ENCODE measurements around the gene NFASC.

The NFASC gene

GRCh38 chr1:204870160-204870912, at the start of gene NFASC:
NFASC (plus strand) TSS chr1:204870862; CDS start chr1:204944316, 73,454 bp downstream.
- DNase-seq (ENCODE audit: low read depth), result no peak

GRCh38 chr1:204821476-204821875, 49.2 kb upstream of the NFASC start:
- DNase-seq (ENCODE audit: low read depth), result no peak

- no peak for DNase-seq (ENCODE audit: low read depth)
Measured at GRCh38 chr1:204821924-204822323, 48.7 kb upstream of the NFASC start.

GRCh38 chr1:204826970-204827369, 43.7 kb upstream of the NFASC start:
- DNase-seq (ENCODE audit: low read depth), result no peak

GRCh38 chr1:204828352-204828850, 42.3 kb upstream of the NFASC start:
- DNase-seq (ENCODE audit: low read depth), result no peak

- DNase-seq (ENCODE audit: low read depth), result no peak
Measured at GRCh38 chr1:204829133-204829825, 41.4 kb upstream of the NFASC start.

GRCh38 chr1:204830747-204831146, 39.9 kb upstream of the NFASC start:
- DNase-seq (ENCODE audit: low read depth), result no peak

- no peak for DNase-seq (ENCODE audit: low read depth)
Measured at GRCh38 chr1:204831186-204831585, 39.5 kb upstream of the NFASC start.

- no peak for DNase-seq (ENCODE audit: low read depth)
Measured at GRCh38 chr1:204834336-204834735, 36.3 kb upstream of the NFASC start.

- DNase-seq (ENCODE audit: low read depth), result no peak
Measured at GRCh38 chr1:204834752-204835151, 35.9 kb upstream of the NFASC start.

- no peak for DNase-seq (ENCODE audit: low read depth)
Measured at GRCh38 chr1:204835737-204836136, 34.9 kb upstream of the NFASC start.

GRCh38 chr1:204836856-204837255, 33.8 kb upstream of the NFASC start:
- peak; percentile 38 for DNase-seq (ENCODE audit: low read depth)

- no peak for DNase-seq (ENCODE audit: low read depth)
Measured at GRCh38 chr1:204837440-204838084, 33.1 kb upstream of the NFASC start.

GRCh38 chr1:204841316-204841715, 29.3 kb upstream of the NFASC start:
- DNase-seq (ENCODE audit: low read depth), result no peak

- no peak for DNase-seq (ENCODE audit: low read depth)
Measured at GRCh38 chr1:204841798-204842197, 28.9 kb upstream of the NFASC start.

GRCh38 chr1:204842369-204842768, 28.3 kb upstream of the NFASC start:
- DNase-seq (ENCODE audit: low read depth), result no peak

- no peak for DNase-seq (ENCODE audit: low read depth)
Measured at GRCh38 chr1:204842892-204843291, 27.8 kb upstream of the NFASC start.

GRCh38 chr1:204846546-204846945, 24.1 kb upstream of the NFASC start:
- no peak for DNase-seq (ENCODE audit: low read depth)

GRCh38 chr1:204848579-204848978, 22.1 kb upstream of the NFASC start:
- DNase-seq (ENCODE audit: low read depth), result no peak

GRCh38 chr1:204852854-204853253, 17.8 kb upstream of the NFASC start:
- DNase-seq (ENCODE audit: low read depth), result no peak

GRCh38 chr1:204853436-204853835, 17.2 kb upstream of the NFASC start:
- no peak for DNase-seq (ENCODE audit: low read depth)

GRCh38 chr1:204854286-204854685, 16.4 kb upstream of the NFASC start:
- no peak for DNase-seq (ENCODE audit: low read depth)

- DNase-seq (ENCODE audit: low read depth), result no peak
Measured at GRCh38 chr1:204858363-204858821, 12.3 kb upstream of the NFASC start.
